Cardiac muscle cell (in vitro differentiated cells and primary cell): Measurements from ENCODE around the gene SPTLC2. TPM values are rescaled to one million over a fixed set of nuclear protein-coding genes. Genes with fewer than 3 reads are reported as not detected.
A peak's percentile ranks its signal among the peaks of the same experiment; 100 is the strongest.

Experiments used
- DNase-seq, 2 donors: peaks; one replicate each; pipeline versions ENCODE4 v3.0.0 to v3.0.0-alpha.2; 2010 to 2017; ENCODE audit warnings: low read depth in 1 of 2, low spot score in 1 of 2
- H3K27ac ChIP-seq: fragments of 200-600 bp; sonication (generic); 2 replicates; pipeline ENCODE4 v1.5.1; 2016
- H3K27me3 ChIP-seq: fragments of 200-600 bp; sonication (generic); 2 replicates; pipeline ENCODE4 v1.6.0; 2016; ENCODE audit warnings: control low read depth
- H3K36me3 ChIP-seq: fragments of 200-600 bp; sonication (generic); 2 replicates; pipeline ENCODE4 v1.5.1; 2016; ENCODE audit warnings: control low read depth
- H3K4me1 ChIP-seq: fragments of 200-600 bp; sonication (generic); 2 replicates; pipeline ENCODE4 v1.8.1; 2017; ENCODE audit warnings: low read depth, mild to moderate bottlenecking, mixed run types
- H3K4me3 ChIP-seq: fragments of 200-600 bp; sonication (generic); 2 replicates; pipeline ENCODE4 v1.5.1; 2016; ENCODE audit warnings: mild to moderate bottlenecking
- H3K9me3 ChIP-seq: fragments of 200-600 bp; sonication (generic); 2 replicates; pipeline ENCODE4 v1.5.1; 2017; ENCODE audit warnings: low read depth, mild to moderate bottlenecking, control low read depth
- polyA plus RNA-seq: library from polyadenylated mRNA; unstranded; fragments of >200 nt; fragmentation: Nextera tagmentation; extraction: Ambion mirVana; gene quantifications from 2 replicates; pipeline ENCODE4 v1.2.1, GENCODE V29; 2016
- total RNA-seq: library from RNA; depleted of rRNA; stranded (reverse); fragments of >200 nt; gene quantifications from 2 replicates; pipeline ENCODE4 v1.2.3, GENCODE V29; 2016
- TF ChIP-seq, protein P1 (sequence below): IDR thresholded peaks from 2 replicates; pipeline ENCODE4 v1.5.1; 2012; ENCODE audit warnings: low read depth, mild to moderate bottlenecking, low read length

The SPTLC2 gene
- total and polyA plus RNA-seq, 2 experiments from 2014 or later: 13.9 to 14.4 TPM

DNA sequence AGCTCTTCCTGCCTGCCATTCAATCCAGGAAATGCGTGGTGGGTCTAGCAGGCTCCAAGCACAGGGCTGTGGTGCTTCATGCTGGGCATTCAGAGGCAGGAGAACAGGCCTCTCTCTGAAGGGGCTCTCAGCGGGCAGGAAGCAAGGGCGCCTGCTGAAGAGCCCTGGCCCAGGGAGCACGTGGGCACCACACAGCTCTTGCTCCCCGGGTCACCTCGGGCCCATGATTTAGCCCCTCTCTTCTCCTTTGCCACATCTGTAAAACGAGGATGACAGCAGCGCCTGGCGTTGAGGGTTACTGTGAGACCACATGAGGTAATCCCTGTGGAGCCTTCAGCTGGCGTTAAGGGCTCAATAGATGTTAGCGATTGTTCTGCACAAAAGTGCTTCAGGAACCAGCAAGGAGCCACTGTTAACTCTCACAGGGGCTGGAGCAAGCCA lies 37.6 kb upstream of the SPTLC2 start:
- Histone ChIP-seq H3K4me1 (no peaks in the 10 kb centered on the region), H3K36me3 (no peaks in the 10 kb centered on the region), H3K27ac (no peak overlapping the region), H3K27me3 (no peaks in the 10 kb centered on the region), H3K9me3 (no peaks in the 10 kb centered on the region), H3K4me3 (no peak overlapping the region)
- TF ChIP-seq, protein P1, sequence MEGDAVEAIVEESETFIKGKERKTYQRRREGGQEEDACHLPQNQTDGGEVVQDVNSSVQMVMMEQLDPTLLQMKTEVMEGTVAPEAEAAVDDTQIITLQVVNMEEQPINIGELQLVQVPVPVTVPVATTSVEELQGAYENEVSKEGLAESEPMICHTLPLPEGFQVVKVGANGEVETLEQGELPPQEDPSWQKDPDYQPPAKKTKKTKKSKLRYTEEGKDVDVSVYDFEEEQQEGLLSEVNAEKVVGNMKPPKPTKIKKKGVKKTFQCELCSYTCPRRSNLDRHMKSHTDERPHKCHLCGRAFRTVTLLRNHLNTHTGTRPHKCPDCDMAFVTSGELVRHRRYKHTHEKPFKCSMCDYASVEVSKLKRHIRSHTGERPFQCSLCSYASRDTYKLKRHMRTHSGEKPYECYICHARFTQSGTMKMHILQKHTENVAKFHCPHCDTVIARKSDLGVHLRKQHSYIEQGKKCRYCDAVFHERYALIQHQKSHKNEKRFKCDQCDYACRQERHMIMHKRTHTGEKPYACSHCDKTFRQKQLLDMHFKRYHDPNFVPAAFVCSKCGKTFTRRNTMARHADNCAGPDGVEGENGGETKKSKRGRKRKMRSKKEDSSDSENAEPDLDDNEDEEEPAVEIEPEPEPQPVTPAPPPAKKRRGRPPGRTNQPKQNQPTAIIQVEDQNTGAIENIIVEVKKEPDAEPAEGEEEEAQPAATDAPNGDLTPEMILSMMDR: no peak
- no peak for DNase-seq

DNA sequence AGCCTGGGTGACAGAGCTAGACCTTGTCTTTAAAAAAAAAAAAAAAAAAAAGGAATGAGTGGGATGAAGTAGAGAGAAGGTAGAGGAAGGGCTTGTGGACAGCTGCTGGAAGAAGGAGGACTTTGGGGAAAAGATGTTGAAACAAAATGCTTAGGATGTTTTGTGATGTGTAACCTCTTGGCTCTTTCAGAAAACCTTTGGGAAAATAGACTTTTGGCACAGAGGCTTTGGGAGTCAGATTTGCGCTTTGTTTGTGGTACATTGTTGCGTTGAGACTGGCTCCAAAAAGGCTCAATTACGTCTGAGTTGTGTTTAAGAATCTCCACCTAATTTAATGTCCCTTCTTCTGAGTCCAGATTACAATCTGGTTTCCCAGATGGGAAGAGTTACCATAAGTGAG lies 32.9 kb upstream of the SPTLC2 start:
- peak in 1 of 2 donors; percentile 22 for DNase-seq
- H3K36me3 ChIP-seq: no peaks in the 10 kb centered on the region
- no peaks in the 10 kb centered on the region for H3K9me3 ChIP-seq
- no peak overlapping the region for H3K4me3 ChIP-seq
- TF ChIP-seq, protein P1: no peak
- H3K4me1 ChIP-seq: no peaks in the 10 kb centered on the region
- no peaks in the 10 kb centered on the region for H3K27me3 ChIP-seq
- H3K27ac ChIP-seq: no peak overlapping the region

DNA sequence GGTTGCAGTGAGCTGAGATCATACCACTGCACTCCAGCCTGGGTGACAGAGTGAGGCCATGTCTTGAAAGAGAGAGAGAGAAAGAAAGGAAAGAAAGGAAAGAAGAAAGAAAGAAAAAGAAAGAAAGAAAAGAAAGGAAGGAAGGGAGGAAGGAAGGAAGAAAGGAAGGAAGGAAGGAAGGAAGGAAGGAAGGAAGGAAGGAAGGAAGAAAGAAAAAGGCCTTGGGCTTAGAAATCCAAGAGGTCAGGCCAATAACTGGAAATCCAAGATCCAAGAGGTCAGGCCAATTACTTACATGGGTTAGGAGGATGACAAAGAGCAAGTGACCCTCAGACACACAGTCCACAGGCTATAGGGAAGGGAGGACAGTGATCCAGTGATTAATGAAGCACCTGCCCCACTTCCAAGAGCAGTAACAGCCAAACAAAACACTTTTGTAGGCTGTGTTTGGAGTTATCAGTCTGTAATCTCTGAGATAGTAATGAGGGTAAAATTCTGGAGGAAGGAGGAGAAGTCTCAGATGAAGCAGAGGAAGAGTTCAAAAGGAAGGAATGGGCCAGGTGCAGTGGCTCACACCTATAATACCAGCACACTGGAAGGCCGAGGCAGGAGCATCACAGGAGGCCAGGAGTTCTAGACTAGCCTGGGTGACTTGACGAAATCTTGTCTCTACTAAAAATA lies 32.2 kb upstream of the SPTLC2 start:
- Histone ChIP-seq H3K9me3 (no peaks in the 10 kb centered on the region), H3K4me1 (no peaks in the 10 kb centered on the region), H3K27ac (no peak overlapping the region), H3K4me3 (no peak overlapping the region), H3K36me3 (no peaks in the 10 kb centered on the region), H3K27me3 (no peaks in the 10 kb centered on the region)
- TF ChIP-seq, protein P1: no peak
- DNase-seq: no peak

DNA sequence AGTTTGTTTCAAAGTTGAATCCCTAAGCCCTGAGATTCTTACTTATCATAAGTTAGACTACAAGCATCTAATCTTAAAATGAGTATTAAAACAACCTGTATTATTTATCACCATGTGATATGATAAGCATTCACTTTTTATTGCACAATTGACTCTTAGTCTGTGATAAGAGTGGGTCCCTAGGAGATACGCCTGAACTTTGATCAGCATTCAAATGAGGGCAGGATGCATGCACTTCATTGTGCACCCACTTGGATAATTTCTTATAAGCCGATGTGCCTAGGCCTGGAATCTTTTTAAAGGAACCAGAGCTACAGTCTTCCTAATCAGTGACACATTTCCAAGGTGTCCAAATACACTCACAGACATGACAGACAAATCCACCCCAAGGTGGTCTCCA lies 31.4 kb upstream of the SPTLC2 start:
- no peak overlapping the region for H3K27ac ChIP-seq
- no peak overlapping the region for H3K4me3 ChIP-seq
- TF ChIP-seq, protein P1: no peak
- no peaks in the 10 kb centered on the region for H3K9me3 ChIP-seq
- H3K4me1 ChIP-seq: no peaks in the 10 kb centered on the region
- H3K36me3 ChIP-seq: no peaks in the 10 kb centered on the region
- no peaks in the 10 kb centered on the region for H3K27me3 ChIP-seq
- DNase-seq: no peak

DNA sequence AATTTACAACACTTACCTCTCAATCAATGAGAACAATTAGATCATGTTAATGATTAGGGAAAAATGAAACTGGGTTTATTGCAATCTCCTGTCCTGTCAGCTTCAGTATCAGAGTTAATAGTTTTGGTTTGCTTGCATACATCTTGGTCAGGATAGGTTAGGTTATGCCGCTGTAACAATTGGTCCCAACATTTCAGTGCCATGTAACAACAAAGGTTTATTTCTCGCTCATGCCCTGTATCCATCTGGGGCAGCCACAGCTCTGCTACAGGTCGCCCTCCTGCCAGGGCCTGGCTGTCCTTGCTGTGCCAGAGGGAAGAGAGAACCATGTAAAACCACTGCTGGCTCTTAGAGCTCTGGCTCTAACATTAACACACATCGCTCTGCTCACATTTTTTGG lies 30.5 kb upstream of the SPTLC2 start:
- Histone ChIP-seq H3K27ac (no peak overlapping the region), H3K4me3 (no peak overlapping the region), H3K27me3 (no peaks in the 10 kb centered on the region), H3K4me1 (no peaks in the 10 kb centered on the region), H3K9me3 (no peaks in the 10 kb centered on the region), H3K36me3 (no peaks in the 10 kb centered on the region)
- TF ChIP-seq, protein P1: no peak
- no peak for DNase-seq
